Suprapubic skin (tissue), 4 donors: ENCODE results near the gene RAP2B. TPM values are rescaled to one million over a fixed set of nuclear protein-coding genes. Genes with fewer than 3 reads are reported as not detected.

ENCODE experiments used
- DNase-seq, 2 donors: peaks; one replicate each; pipeline ENCODE4 v3.0.0-alpha.2; 2019; ENCODE audit warnings: low spot score in 2 of 2
- H3K27ac ChIP-seq: fragments of 200-600 bp; sonication (generic); one replicate; pipeline ENCODE4 v1.5.1; 2019
- H3K27me3 ChIP-seq: fragments of 200-600 bp; sonication (generic); one replicate; pipeline ENCODE4 v1.5.1; 2019
- H3K36me3 ChIP-seq: fragments of 200-600 bp; sonication (generic); one replicate; pipeline ENCODE4 v1.5.1; 2019
- H3K4me1 ChIP-seq: fragments of 200-600 bp; sonication (generic); one replicate; pipeline ENCODE4 v1.5.1; 2019
- H3K4me3 ChIP-seq: fragments of 200-600 bp; sonication (generic); one replicate; pipeline ENCODE4 v1.5.1; 2019; ENCODE audit warnings: mild to moderate bottlenecking
- H3K9me3 ChIP-seq: fragments of 200-600 bp; sonication (generic); one replicate; pipeline ENCODE4 v1.5.1; 2019
- EP300 ChIP-seq: sonication (generic); formaldehyde crosslinking; IDR thresholded peaks from one replicate; pipeline ENCODE4 v1.6.1; 2017; ENCODE audit warnings: antibody characterized with exemption
- POLR2A ChIP-seq, 2 donors: fragments of 450-650 bp; IDR thresholded peaks; one replicate each; pipeline ENCODE4 v1.6.1; 2017; ENCODE audit warnings: antibody characterized with exemption in 2 of 2, mild to moderate bottlenecking in 2 of 2, moderate library complexity in 2 of 2
- POLR2AphosphoS5 ChIP-seq, 3 donors: sonication (generic); formaldehyde crosslinking; IDR thresholded peaks; one replicate each; pipeline ENCODE4 v1.6.1; 2017; ENCODE audit warnings: antibody characterized with exemption in 3 of 3
- whole genome bisulfite sequencing: methylation state at CpG from one replicate; pipeline ENCODE4 v1.1.5; 2018; 5-methylcytosine and 5-hydroxymethylcytosine counted together
- total RNA-seq, 4 donors: library from RNA; depleted of rRNA; stranded (reverse); fragments of >200 nt; gene quantifications; one replicate each; pipeline ENCODE4 v1.1.0, GENCODE V29; 2016
- TF ChIP-seq, protein P1 (sequence below), 2 donors: fragments of 200-600 bp in 1 of 2; fragments of 450-650 bp in 1 of 2; sonication (generic) in 1 of 2; IDR thresholded peaks; one replicate each; pipeline ENCODE4 v1.5.1; 2016 to 2019; ENCODE audit warnings: antibody characterized with exemption in 2 of 2, mild to moderate bottlenecking in 1 of 2, moderate library complexity in 1 of 2

RAP2B gene
- total RNA-seq, 4 donors from 2014 or later = 13.8 to 27.4 (median 21.0) TPM

DNA sequence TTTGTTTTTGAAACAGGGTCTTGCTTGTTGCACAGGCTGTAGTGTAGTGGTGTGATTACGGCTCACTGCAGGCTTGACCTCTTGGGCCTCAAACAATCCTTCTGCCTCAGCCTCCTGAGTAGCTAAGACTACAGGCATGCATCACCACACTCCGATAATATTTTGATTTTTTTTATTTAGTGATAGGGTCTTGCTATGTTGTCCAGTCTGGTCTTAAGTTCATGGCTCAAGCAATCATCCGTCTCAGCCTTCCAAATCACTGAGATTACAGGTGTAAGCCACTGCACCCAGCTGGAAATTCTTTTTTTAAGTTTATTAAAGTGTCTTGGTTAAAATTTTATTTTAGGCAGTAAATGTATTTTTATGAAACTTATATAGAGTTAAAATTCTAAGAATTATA, 32.2 kb upstream of the RAP2B start:
- Histone ChIP-seq H3K36me3 (no peaks in the 10 kb centered on the region), H3K27ac (no peak overlapping the region), H3K4me3 (no peak overlapping the region), H3K4me1 (peaks cover 3% of the 10 kb centered on the region), H3K27me3 (no peaks in the 10 kb centered on the region), H3K9me3 (no peaks in the 10 kb centered on the region)
- WGBS = 96% methylated on average over 3 of the region's 3 CpGs
- no peak for TF ChIP-seq POLR2A (IDR thresholded peaks at IDR 0.05)
- TF ChIP-seq, protein P1, sequence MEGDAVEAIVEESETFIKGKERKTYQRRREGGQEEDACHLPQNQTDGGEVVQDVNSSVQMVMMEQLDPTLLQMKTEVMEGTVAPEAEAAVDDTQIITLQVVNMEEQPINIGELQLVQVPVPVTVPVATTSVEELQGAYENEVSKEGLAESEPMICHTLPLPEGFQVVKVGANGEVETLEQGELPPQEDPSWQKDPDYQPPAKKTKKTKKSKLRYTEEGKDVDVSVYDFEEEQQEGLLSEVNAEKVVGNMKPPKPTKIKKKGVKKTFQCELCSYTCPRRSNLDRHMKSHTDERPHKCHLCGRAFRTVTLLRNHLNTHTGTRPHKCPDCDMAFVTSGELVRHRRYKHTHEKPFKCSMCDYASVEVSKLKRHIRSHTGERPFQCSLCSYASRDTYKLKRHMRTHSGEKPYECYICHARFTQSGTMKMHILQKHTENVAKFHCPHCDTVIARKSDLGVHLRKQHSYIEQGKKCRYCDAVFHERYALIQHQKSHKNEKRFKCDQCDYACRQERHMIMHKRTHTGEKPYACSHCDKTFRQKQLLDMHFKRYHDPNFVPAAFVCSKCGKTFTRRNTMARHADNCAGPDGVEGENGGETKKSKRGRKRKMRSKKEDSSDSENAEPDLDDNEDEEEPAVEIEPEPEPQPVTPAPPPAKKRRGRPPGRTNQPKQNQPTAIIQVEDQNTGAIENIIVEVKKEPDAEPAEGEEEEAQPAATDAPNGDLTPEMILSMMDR (IDR thresholded peaks at IDR 0.05) = no peak
- no peak for TF ChIP-seq EP300
- TF ChIP-seq POLR2AphosphoS5 (IDR thresholded peaks at IDR 0.05) = no peak
- DNase-seq = no peak

DNA sequence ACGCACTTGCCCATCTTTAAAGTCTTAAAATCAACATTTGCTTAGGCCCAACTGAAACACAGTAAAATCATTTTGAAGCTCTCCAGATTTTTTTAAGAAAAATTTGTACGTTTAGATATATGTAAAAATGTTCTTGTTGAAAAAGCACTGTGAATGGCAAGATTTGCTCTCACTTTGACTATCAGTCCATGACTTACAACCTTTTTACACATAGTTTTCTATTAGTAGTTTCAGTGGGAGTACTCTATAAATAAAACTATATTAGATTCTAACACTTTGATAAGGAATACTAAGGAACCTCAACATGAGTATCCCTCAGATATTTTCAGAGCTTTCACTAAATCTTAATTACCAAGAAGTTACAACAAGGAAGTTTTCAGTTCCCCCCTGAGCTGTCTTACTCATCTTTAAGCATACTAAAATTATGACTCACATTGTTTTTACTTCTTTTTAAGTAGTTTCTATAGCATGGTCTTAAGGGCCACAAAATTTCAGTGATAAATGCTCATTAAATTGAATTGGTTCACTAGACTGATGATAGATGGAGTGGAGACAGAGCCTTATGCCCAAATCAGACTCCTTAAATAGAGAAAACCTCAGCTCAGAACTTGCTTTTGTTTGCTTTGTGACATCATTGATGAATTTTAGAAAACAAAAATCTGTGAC, 31.6 kb upstream of the RAP2B start:
- Histone ChIP-seq H3K27me3 (no peaks in the 10 kb centered on the region), H3K4me1 (peaks cover 3% of the 10 kb centered on the region), H3K27ac (no peak overlapping the region), H3K9me3 (no peaks in the 10 kb centered on the region), H3K36me3 (no peaks in the 10 kb centered on the region), H3K4me3 (no peak overlapping the region)
- no peak for DNase-seq
- no peak for TF ChIP-seq POLR2AphosphoS5 (IDR thresholded peaks at IDR 0.05)
- no peak for TF ChIP-seq POLR2A (IDR thresholded peaks at IDR 0.05)
- TF ChIP-seq EP300 = no peak
- TF ChIP-seq, protein P1 (IDR thresholded peaks at IDR 0.05) = no peak
- WGBS = 87% methylated on average over 2 of the region's 2 CpGs

DNA sequence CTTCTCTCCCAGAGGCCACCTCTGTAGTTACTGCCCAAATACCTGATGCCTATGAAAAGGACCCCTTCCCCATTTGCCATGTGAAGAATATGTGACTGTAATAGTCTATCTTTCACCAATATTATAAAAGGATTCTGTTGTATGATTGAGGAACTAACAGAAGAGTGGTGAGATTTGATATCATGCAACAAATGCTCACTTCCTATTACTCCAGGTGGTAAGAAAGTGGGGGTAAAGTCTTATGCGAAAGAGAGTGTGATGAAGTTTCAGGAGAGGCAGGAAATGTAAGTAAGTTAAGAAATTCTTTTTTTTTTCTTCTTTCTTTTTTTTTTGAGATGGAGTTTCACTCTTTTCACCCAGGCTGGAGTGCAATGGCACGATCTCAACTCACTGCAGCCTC, 24.4 kb upstream of the RAP2B start:
- no peak overlapping the region for H3K4me3 ChIP-seq
- DNase-seq = no peak
- WGBS = 92% methylated on average over 2 of the region's 2 CpGs
- H3K27ac ChIP-seq = no peak overlapping the region
- no peaks in the 10 kb centered on the region for H3K9me3 ChIP-seq
- no peaks in the 10 kb centered on the region for H3K27me3 ChIP-seq
- TF ChIP-seq, protein P1 (IDR thresholded peaks at IDR 0.05) = no peak
- no peak for TF ChIP-seq POLR2AphosphoS5 (IDR thresholded peaks at IDR 0.05)
- TF ChIP-seq POLR2A (IDR thresholded peaks at IDR 0.05) = no peak
- TF ChIP-seq EP300 = no peak
- no peaks in the 10 kb centered on the region for H3K36me3 ChIP-seq
- peaks cover 22% of the 10 kb centered on the region for H3K4me1 ChIP-seq

DNA sequence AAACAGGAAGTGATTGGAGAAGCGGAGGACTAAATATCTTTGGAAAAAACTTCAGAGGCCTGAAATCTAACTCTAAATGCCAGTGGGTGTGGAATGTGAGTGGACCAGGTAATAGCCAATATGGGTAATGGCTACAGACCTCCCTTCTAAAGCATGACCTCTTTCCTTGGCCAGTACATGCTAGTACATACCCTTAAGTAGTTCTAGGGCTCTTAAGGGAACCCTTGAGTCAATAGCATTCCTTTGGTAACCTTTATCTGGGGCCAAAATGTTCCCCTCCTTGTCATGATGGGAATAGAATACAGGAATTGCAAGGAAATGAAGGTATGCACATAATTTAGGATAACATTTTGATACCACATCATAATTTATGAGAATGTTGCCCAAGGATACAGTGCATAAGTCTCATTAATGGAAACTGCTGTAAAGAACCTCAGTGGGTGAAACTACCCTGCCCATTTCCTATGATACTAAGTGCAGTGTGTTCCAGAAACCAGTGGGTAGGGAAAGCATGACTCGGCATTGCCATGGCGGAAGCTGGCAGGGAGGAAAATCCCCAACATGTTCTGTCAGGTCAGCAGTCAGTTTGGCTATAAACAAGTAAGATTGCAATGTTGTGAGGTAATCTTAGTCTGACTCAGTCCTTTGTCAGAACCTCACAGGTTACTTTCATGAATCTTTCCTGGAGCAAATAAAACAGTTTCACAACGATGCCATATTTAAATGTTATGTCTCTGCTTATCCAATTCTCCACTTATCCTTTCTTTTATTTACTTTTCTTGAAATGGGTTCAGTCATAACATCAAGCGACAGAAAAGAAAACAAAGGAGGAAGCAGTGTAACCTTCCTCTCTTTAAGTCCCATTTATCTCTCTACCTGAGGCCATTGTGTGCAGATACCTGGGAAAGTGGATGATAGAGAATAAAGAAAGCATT, 23.5 kb upstream of the RAP2B start:
- Histone ChIP-seq H3K9me3 (no peaks in the 10 kb centered on the region), H3K27me3 (no peaks in the 10 kb centered on the region), H3K4me1 (peaks cover 22% of the 10 kb centered on the region), H3K36me3 (no peaks in the 10 kb centered on the region), H3K27ac (peak overlapping the region; percentile 83), H3K4me3 (no peak overlapping the region)
- TF ChIP-seq, protein P1 (IDR thresholded peaks at IDR 0.05) = no peak
- peak; percentile 32 to 82 (median 68) for TF ChIP-seq POLR2AphosphoS5 (IDR thresholded peaks at IDR 0.05)
- DNase-seq = peak in 1 of 2 donors; percentile 77
- 38% methylated on average over 5 of the region's 5 CpGs for WGBS

DNA sequence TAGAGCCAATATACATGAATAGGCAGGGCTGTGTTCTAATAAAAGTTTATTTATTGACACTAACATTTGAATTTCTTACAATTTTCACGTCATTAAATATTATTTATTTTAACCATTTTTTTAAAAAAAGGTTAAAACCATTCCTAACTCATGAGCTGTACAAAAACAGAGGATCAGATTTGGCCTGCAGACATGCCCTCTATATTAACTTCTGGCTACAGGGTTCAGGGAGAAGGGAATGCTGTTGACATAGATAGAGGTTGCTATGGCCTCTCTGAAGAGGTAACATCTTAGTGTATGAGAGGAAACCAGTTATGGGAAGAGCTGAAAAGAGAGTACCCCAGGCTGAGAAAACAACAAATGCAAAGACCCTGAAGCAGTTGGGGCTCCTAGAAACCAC, 19.1 kb upstream of the RAP2B start:
- no peaks in the 10 kb centered on the region for H3K36me3 ChIP-seq
- 64% methylated on average over 1 of the region's 1 CpG for WGBS
- peaks cover 17% of the 10 kb centered on the region for H3K4me1 ChIP-seq
- DNase-seq = no peak
- no peaks in the 10 kb centered on the region for H3K9me3 ChIP-seq
- H3K27ac ChIP-seq = no peak overlapping the region
- TF ChIP-seq POLR2A (IDR thresholded peaks at IDR 0.05) (no peak), POLR2AphosphoS5 (IDR thresholded peaks at IDR 0.05) (no peak), EP300 (no peak)
- TF ChIP-seq, protein P1 (IDR thresholded peaks at IDR 0.05) = no peak
- no peak overlapping the region for H3K4me3 ChIP-seq
- H3K27me3 ChIP-seq = no peaks in the 10 kb centered on the region
